Stimulated activated CD4-positive, alpha-beta T cell treated with anti-CD3 and anti-CD28 coated beads, Interleukin-12 subunit alpha, Interleukin-12 subunit beta, amount 100 ng/mL, for 48 hours (primary cell): Measurements from ENCODE around the gene PGR.

Experiments used
- DNase-seq, 3 donors: peaks; one replicate each; pipeline ENCODE4 v3.0.0-alpha.2; 2020; ENCODE audit warnings: low read depth in 2 of 3, low spot score in 1 of 3

PGR gene

GRCh38 chr11:101010899-101011298, 118.7 kb downstream of the PGR start:
- no peak for DNase-seq

- DNase-seq: no peak
These were observed 119.9 kb downstream of the PGR start for GRCh38 chr11:101009690-101010055.

DNA sequence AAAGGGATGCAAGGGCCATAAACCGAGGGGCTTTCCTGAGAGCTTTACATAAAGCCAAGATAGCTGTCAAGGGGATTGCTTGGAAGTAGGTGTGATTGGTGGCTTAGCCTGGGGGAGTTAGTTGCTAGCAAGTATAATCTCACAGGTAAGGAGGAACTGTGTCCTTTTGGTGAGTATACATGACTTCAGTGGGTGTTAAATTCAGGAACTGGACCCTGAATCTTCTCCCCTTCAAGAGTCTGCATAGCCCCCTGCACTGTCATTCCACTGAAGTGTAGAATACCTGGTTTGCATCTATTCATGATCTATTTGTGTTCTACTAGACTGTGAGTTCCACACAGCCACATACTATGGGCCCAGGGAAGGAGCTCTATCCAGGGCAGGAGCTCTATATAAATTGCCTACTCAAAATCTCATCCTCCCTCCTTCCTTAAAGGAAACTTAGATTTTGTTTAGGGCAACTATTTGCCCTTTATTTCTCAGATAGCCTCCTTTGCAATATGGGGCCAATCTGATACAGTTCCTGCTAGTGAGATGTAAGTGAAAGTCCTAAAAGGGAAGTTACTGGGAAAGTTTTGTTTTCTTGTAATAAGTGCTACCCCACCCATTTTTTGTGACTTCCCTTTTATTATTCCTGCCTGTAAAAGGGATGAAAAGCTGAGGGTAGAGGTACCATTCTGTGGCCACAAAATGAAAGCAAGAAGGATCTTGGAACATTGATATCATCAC, 120.5 kb downstream of the PGR start:
- DNase-seq: no peak

DNA sequence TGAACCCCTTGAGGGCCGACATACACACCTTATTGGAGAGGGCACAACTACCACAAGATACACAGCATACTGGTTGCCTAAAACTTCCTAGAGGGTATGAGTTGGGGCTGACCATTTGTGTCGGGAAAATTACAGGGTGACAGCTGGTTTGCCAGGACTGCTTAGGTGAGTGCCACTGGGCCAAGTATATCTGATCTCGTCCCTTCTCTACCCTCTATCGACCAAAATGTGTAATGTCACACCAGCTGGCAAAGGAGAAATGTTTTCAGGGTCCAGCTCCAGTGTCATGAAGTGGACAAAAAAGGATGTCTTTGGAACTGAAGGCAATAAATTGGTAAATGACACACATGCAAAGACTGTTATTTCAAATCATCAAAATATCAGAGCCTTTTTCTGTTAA, 126.1 kb downstream of the PGR start:
- DNase-seq: no peak

- DNase-seq: no peak
These were observed 129.9 kb downstream of the PGR start for GRCh38 chr11:100999756-101000155.

GRCh38 chr11:100994966-100995365, 134.6 kb downstream of the PGR start:
- no peak for DNase-seq

- no peak for DNase-seq
These were observed 138.1 kb downstream of the PGR start for GRCh38 chr11:100991541-100991940.

DNA sequence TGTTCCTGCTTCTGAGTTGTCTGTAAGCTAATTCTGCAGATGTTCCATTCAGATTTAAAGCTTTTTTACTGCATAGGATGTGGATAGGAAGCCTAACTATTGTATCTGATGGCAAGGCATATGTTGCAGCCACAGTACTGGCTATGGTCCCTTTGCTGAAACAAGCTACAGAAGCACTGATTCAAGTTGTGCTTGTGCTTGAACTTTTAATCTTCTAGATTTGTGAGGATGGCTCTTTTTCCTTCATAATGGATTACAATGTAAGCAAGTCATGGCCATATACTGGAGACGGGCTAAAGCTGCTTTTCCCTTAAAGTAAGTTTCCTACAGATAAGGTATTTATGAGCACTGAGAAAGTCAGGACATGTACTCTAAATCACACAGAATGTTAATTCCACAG, 138.7 kb downstream of the PGR start:
- DNase-seq: no peak

DNA sequence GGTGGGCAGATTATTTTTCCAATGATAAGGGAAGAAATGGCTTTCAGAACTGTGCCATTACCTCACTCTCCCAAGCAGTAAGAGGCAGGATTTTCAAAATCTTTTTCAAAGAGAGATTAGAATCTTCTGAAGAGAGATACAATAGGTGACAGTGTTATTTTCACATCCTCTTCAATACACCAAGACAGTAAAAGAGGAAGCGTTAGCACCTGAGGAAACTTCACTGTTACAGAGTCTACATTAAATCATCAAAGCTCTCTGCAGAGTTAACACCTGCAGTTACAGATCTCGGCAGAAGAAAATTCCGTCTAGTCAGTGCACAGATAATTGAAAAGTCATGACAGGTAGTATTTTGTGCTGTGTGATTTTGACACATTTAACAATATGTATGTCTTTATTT, 144.9 kb downstream of the PGR start:
- DNase-seq: no peak

GRCh38 chr11:100981196-100981824, 148.3 kb downstream of the PGR start:
- no peak for DNase-seq

GRCh38 chr11:100980156-100980555, 149.5 kb downstream of the PGR start:
- no peak for DNase-seq
